Measurements from ENCODE around the gene SPAAR. TPM values are rescaled to one million over a fixed set of nuclear protein-coding genes. Genes with fewer than 3 reads are reported as not detected.
A peak's percentile ranks its signal among the peaks of the same experiment; 100 is the strongest.

Gene SPAAR
- total and polyA plus RNA-seq, 7 donors = 2.5 to 4.6 (median 3.6) TPM

- no peak for ATAC-seq
- H3K4me3 ChIP-seq = no peak within 1 kb of the TSS
- no peak within 1 kb of the TSS for H3K27ac ChIP-seq
- peaks cover 0 to 9% (median 1%) of the 10 kb centered on the region in 3 donors for H3K27me3 ChIP-seq (ENCODE audit: insufficient read depth in 3 of 3, low read length in 2 of 3)
- no peak for TF ChIP-seq CTCF (IDR thresholded peaks at IDR 0.05)
- no peaks in the 10 kb centered on the region for H3K36me3 ChIP-seq (ENCODE audit: insufficient read depth in 1 of 2, low read depth in 1 of 2)
- H3K9me3 ChIP-seq = no peaks in the 10 kb centered on the region
- no peaks in the 10 kb centered on the region for H3K4me1 ChIP-seq
- intact Hi-C loops (cut with DNase I) = no loop called here
- DNase-seq = no peak
- WGBS, 3 donors = 88 to 92% (median 89%) methylated on average over 8 of the region's 8 CpGs
Observed at GRCh38 chr9:35870351-35870923, 38.9 kb upstream of the SPAAR start, which contains the start of gene OR13J1. OR13J1 (minus strand) TSS chr9:35870401; CDS start chr9:35870401, 0 bp downstream.

DNA sequence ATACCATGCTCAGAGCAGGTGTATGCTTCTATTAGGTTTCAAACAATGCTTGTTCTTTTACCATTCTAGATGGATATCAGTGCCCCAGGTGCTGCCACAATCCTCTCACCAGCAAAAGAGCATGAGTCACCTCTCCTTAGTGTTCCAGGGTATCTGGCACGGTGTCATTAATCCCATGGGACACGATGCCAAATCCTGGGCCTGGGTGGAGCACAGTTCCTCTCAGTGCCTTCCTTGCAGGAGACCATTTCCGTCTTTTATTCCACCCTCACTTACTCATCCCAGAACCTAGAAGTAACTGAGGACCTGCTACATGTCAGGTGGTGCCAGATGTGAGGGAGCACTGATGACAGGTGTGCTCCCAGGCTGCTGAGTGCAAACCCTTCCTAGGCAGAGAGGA is 37.7 kb upstream of the SPAAR start:
- peak in 3 of 4 donors; percentile 47 to 63 (median 55) for ATAC-seq

GRCh38 chr9:35872505-35872904 is 36.8 kb upstream of the SPAAR start:
- DNase-seq = no peak
- H3K4me3 ChIP-seq = no peak overlapping the region
- peaks cover 9% of the 10 kb centered on the region for H3K9me3 ChIP-seq
- no peak overlapping the region for H3K27ac ChIP-seq
- H3K27me3 ChIP-seq (ENCODE audit: insufficient read depth in 3 of 3, low read length in 2 of 3) = peaks cover 0 to 1% (median 0%) of the 10 kb centered on the region in 3 donors
- ATAC-seq = no peak
- intact Hi-C loops (cut with DNase I) = no loop called here
- 70 to 79% (median 72%) methylated on average over 3 of the region's 3 CpGs for WGBS, 3 donors
- H3K4me1 ChIP-seq = no peaks in the 10 kb centered on the region
- no peaks in the 10 kb centered on the region for H3K36me3 ChIP-seq (ENCODE audit: insufficient read depth in 1 of 2, low read depth in 1 of 2)
- TF ChIP-seq CTCF (IDR thresholded peaks at IDR 0.05) = no peak

More for the DNA sequence above, 37.7 kb upstream of the SPAAR start:
- Histone ChIP-seq H3K4me1 (no peaks in the 10 kb centered on the region), H3K27ac (no peak overlapping the region), H3K9me3 (peaks cover under 1% of the 10 kb centered on the region), H3K36me3 (ENCODE audit: insufficient read depth in 1 of 2, low read depth in 1 of 2) (no peaks in the 10 kb centered on the region), H3K27me3 (ENCODE audit: insufficient read depth in 3 of 3, low read length in 2 of 3) (peaks cover 0 to 5% (median 1%) of the 10 kb centered on the region in 3 donors), H3K4me3 (no peak overlapping the region)
- intact Hi-C loops (cut with DNase I) = no loop called here
- WGBS, 3 donors = 44 to 53% (median 45%) methylated on average over 3 of the region's 3 CpGs
- TF ChIP-seq CTCF (IDR thresholded peaks at IDR 0.05) = no peak
- DNase-seq = no peak

DNA sequence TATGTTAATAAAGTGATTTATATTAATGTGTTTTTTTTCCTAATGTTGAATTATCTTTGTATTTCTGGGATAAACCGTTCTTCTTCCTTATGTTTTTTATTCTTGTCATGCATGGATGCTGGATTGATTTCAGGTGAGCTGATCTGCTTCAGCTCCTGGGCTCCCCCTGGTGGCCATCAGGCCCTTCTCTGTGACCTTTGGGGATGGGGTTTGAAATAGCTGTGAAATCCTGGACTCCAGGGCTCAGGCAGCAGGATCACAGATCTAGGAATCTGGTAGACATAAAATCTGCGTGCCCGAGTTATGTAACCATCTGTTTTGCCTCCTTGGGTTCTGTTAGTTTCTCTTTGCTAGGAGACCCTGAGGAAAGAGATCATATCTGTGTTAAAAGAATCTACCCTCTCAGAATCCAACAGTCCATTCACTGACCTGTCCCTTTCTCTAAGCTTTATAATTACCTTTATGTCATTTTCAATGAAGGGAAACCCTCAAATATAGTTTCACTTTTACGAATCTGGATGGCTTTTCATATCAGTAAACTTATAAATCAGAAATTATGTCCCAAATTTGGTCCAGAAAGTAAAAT is 26.9 kb upstream of the SPAAR start:
- peak; percentile 97 for TF ChIP-seq CTCF (IDR thresholded peaks at IDR 0.05)

More for the DNA sequence above, 26.9 kb upstream of the SPAAR start:
- peak; percentile 86 to 92 for DNase-seq
- Histone ChIP-seq H3K4me3 (no peak overlapping the region), H3K27ac (no peak overlapping the region), H3K4me1 (no peaks in the 10 kb centered on the region), H3K9me3 (peaks cover under 1% of the 10 kb centered on the region), H3K36me3 (ENCODE audit: insufficient read depth in 1 of 2, low read depth in 1 of 2) (no peaks in the 10 kb centered on the region), H3K27me3 (ENCODE audit: insufficient read depth in 3 of 3, low read length in 2 of 3) (no peaks in the 10 kb centered on the region)
- intact Hi-C loops (cut with DNase I) = loop anchor here (1.0 to 5.0 kb wide), 3 partner anchors 56 to 235 kb away; no protein-coding TSS in a partner anchor
- 1 to 4% (median 2%) methylated on average over 4 of the region's 4 CpGs for WGBS, 3 donors
- peak; percentile 79 to 97 (median 86) for ATAC-seq
